Neural crest cell (in vitro differentiated cells): ENCODE results near the gene DNMBP. TPM values are rescaled to one million over a fixed set of nuclear protein-coding genes. Genes with fewer than 3 reads are reported as not detected.
"Not testable (repeated sequence)": the region's sequence is repeated elsewhere in the genome, so short reads cannot be mapped to it uniquely, and the experiment has no call there.

ENCODE experiments used
- DNase-seq: peaks from one replicate; pipeline ENCODE4 v3.0.0; 2021; ENCODE audit warnings: low read depth, mixed read lengths, low spot score
- H3K27ac Mint-ChIP-seq: one replicate; pipeline ENCODE4 v1.8.0; 2021; ENCODE audit warnings: mild to moderate bottlenecking, mixed read lengths; ENCODE audit not compliant: unreplicated experiment
- H3K27me3 Mint-ChIP-seq: 2 replicates; pipeline ENCODE4 v1.8.0; 2021; ENCODE audit warnings: low read depth, mild to moderate bottlenecking, mixed read lengths
- H3K36me3 Mint-ChIP-seq: 2 replicates; pipeline ENCODE4 v1.8.0; 2021; ENCODE audit warnings: low read depth, mild to moderate bottlenecking, mixed read lengths
- H3K4me1 Mint-ChIP-seq: 2 replicates; pipeline ENCODE4 v1.8.0; 2021; ENCODE audit warnings: mixed read lengths
- H3K4me3 Mint-ChIP-seq: one replicate; pipeline ENCODE4 v1.8.0; 2021; ENCODE audit warnings: mild to moderate bottlenecking, mixed read lengths
- H3K9me3 Mint-ChIP-seq: 2 replicates; pipeline ENCODE4 v1.8.0; 2021; ENCODE audit warnings: mixed read lengths
- CTCF ChIP-seq: fragments of 200-600 bp; sonication (generic); conservative IDR thresholded peaks from 2 replicates; pipeline ENCODE4 v1.5.0; 2021; ENCODE audit warnings: antibody characterized with exemption, mild to moderate bottlenecking
- total RNA-seq: library from RNA; stranded (reverse); gene quantifications from 2 replicates; pipeline ENCODE4 v1.2.1, GENCODE V29; 2021

DNMBP gene
- total RNA-seq, 1 donor from 2014 or later: 17.8 TPM

- Mint-ChIP-seq H3K36me3 (peaks cover 5% of the 10 kb centered on the region), H3K27me3 (no peaks in the 10 kb centered on the region), H3K27ac (no peak overlapping the region), H3K4me1 (peaks cover 9% of the 10 kb centered on the region), H3K4me3 (no peak overlapping the region), H3K9me3 (no peaks in the 10 kb centered on the region)
- TF ChIP-seq CTCF: no peak
- DNase-seq: no peak
These were observed 165.3 kb downstream of the DNMBP start for GRCh38 chr10:99844433-99844955.

GRCh38 chr10:99843310-99843709 is 166.4 kb downstream of the DNMBP start:
- no peak for DNase-seq
- TF ChIP-seq CTCF: no peak
- no peaks in the 10 kb centered on the region for H3K27me3 Mint-ChIP-seq
- H3K27ac Mint-ChIP-seq: no peak overlapping the region
- no peaks in the 10 kb centered on the region for H3K9me3 Mint-ChIP-seq
- H3K4me3 Mint-ChIP-seq: no peak overlapping the region
- peaks cover 5% of the 10 kb centered on the region for H3K36me3 Mint-ChIP-seq
- peaks cover 9% of the 10 kb centered on the region for H3K4me1 Mint-ChIP-seq

GRCh38 chr10:99841746-99842145 is 168.0 kb downstream of the DNMBP start:
- Mint-ChIP-seq H3K27ac (peak overlapping the region; percentile 50), H3K36me3 (peaks cover 5% of the 10 kb centered on the region), H3K4me1 (peaks cover 9% of the 10 kb centered on the region), H3K4me3 (no peak overlapping the region), H3K9me3 (no peaks in the 10 kb centered on the region), H3K27me3 (no peaks in the 10 kb centered on the region)
- TF ChIP-seq CTCF: no peak
- DNase-seq: no peak

- not testable (repeated sequence) for H3K9me3 Mint-ChIP-seq, H3K27me3 Mint-ChIP-seq, H3K27ac Mint-ChIP-seq, DNase-seq, H3K4me3 Mint-ChIP-seq, H3K4me1 Mint-ChIP-seq, H3K36me3 Mint-ChIP-seq
These were observed 168.9 kb downstream of the DNMBP start for GRCh38 chr10:99840859-99841258.

GRCh38 chr10:99836711-99837110 is 173.0 kb downstream of the DNMBP start:
- Mint-ChIP-seq H3K27me3 (no peaks in the 10 kb centered on the region), H3K27ac (no peak overlapping the region), H3K9me3 (peaks cover 2% of the 10 kb centered on the region), H3K36me3 (peaks cover 15% of the 10 kb centered on the region), H3K4me3 (no peak overlapping the region), H3K4me1 (no peaks in the 10 kb centered on the region)
- DNase-seq: no peak
- TF ChIP-seq CTCF: no peak

GRCh38 chr10:99835947-99836346 is 173.8 kb downstream of the DNMBP start:
- DNase-seq: no peak
- Mint-ChIP-seq H3K27ac (no peak overlapping the region), H3K4me1 (no peaks in the 10 kb centered on the region), H3K4me3 (no peak overlapping the region), H3K9me3 (peaks cover 4% of the 10 kb centered on the region), H3K27me3 (no peaks in the 10 kb centered on the region), H3K36me3 (peaks cover 17% of the 10 kb centered on the region)
- TF ChIP-seq CTCF: no peak
